Activated CD4-positive, alpha-beta T cell treated with anti-CD3 and anti-CD28 coated beads, Interleukin-2, amount 50 U/mL, for 1 hour (primary cell): ENCODE data around the gene PCGF1.
"Not testable (repeated sequence)": the region's sequence is repeated elsewhere in the genome, so short reads cannot be mapped to it uniquely, and the experiment has no call there.

ENCODE experiments used
- DNase-seq: peaks from one replicate; pipeline ENCODE4 v3.0.0-alpha.2; 2020

The PCGF1 gene

DNA sequence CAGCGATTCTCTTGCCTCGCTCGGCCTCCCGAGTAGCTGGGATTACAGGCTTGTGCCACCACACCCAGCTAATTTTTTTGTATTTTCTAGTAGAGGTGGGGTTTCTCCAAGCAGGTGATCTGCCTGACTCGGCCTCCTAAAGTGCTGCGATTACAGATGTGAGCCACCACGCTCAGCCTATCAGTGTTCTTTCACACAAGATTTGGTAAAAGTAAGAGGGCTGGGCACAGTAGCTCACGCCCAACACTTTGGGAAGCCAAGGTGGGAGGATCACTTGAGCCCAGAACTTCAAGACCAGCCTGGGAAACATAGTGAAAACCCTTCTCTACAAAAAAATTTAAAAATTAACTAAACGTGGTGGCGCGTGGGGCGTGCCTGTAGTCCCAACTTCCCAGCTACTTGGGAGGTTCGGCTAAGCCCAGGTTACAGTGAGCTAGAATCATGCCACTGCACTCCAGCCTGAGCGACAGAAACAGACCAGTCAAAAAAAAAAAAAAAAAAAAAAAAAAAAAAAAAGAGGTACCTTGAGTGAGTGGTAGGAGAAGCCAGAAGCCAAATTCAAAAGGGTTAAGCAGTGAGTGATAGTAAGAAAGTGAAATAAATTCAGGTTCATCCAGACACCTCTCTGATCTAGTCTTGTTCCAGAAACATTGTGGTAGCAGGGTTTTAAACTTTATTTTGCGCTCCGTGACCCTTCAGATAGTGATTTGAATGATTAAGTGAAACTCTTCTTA, 36.0 kb downstream of the PCGF1 start:
- DNase-seq, result no peak

DNA sequence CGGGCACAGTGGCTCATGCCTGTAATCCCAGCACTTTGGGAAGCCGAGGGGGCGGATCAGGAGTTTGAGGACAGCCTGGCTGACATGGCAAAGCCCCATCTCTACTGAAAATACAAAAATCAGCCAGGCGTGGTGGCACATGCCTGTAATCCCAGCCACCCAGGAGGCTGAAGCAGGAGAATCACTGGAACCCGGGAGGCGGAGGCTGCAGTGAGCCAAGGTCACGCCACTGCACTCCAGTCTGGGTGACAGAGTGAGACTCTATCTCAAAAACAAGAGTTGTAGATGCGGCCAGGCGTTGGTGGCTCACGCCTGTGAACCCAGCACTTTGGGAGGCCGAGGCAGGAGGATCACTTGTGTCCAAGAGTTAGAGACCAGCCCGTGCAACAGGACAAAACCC, 36.8 kb downstream of the PCGF1 start:
- DNase-seq, result not testable (repeated sequence)

DNA sequence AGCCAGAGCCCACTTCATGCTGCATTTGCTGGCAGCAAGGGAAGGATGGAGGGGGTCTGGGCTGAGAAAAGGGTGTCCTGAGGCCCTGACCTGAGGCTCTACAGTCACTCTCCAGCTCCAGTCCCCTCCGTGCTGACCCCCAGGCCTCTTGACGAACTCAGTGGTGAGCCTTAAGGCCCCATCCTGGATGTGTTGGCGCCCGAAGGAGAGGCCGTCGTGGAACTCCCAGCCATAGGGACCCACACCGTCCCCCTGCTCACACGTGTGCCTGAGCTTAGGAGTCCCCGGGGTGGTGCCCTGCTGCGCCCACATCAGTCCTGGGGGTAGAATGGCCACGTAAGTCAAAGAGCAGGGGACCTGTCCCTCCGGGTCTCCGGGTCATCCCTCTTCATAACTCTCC, 43.1 kb downstream of the PCGF1 start:
- no peak for DNase-seq

DNA sequence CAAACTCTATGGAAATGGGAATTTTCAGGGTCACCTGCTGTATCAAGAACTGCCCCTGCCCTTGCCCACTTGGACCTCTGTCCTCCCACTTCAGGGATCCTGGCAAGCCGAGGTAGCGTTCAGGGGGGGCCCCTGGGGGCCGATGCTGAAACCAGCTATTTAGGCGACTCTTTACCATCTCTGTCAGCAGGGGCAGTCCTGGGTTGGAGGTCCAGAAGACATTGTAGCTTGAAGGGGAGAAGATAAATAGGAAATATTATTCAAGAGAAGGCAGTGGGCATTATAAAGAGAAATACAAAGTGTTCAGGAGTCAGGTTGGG, 44.7 kb downstream of the PCGF1 start:
- no peak for DNase-seq

DNA sequence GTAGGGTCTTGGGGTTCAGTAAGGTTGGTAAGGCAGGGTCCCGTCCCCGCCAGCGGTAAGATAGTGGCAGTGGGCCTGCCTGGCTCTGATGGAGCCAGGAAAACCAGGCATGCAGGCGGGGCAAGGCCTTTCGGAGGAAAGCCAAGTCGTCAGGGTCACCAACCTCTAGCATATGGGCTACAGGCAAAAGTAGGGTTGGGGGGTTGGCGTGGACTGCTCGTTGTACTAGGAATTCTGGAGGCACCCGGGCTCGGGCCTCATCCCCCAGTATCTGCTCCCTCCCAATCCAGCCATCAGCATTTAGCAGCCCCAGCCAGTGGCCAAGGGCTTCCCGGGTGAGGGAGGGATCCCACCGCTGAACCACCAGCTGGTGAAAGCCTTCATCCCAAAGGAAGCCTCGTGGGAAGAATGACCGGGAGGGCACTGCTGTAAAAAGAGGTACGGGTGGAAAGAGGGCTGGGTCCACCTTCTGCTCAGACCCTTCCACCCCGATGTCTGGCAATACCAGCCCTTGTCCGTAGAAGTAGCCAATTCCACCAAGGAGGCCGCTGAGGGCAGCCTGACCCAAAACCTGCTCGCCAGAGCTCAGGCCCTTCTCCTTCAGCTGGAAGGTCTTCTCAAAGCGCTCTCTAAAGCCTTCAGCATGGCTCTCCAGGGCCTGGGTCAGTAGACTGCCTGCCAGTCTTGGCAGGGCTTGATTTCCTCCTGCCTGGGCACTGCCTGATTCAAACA, 45.3 kb downstream of the PCGF1 start:
- no peak for DNase-seq

DNA sequence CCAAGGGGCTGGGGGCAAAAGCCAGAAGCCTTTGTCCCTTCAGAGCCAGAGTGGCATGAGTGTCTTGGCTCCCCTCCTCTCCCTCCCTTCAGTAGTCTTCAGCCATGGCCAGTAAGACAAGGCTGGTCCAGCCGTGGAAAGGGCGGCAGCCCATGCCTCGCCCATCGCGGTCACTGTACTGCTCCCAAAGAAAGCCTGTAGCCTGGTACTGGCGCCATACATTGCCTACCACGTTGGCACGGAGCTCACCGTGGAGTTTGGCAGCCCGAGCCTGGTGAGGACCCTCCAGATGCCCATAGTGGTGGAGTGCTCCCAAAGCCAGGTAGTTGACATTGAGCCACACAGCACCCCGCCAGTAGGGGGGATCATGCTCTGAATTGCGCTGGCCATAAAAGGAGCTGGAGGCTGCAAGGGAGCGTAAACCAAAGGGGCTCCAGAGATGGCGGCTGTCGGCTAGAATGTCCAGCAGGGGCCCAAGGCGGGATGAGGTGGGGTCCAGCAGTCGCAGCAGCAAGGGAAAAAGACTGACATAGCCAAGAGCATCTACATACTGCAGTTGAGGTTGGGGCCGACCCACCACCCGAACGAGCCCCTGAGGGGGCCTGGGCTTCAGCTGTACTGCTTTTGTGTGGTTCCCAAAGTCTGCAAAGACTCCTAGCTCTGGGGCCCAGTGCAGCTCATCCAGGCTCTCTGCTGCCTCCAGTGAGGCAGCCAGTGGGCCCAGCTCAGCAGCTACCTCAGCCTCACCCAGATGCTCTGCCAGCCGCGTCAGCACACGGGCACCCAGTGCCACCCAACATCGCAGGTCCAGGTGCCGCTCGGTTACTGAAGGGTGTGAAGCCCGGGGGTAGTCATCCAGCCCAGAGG, 46.1 kb downstream of the PCGF1 start:
- no peak for DNase-seq

DNA sequence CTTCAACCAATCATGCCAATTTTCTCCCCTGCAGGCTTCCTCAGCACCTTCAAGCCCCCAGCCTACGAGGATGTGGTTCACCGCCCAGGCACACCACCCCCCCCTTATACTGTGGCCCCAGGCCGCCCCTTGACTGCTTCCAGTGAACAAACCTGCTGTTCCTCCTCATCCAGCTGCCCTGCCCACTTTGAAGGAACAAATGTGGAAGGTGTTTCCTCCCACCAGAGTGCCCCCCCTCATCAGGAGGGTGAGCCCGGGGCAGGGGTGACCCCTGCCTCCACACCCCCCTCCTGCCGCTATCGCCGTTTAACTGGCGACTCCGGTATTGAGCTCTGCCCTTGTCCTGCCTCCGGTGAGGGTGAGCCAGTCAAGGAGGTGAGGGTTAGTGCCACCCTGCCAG, 47.3 kb downstream of the PCGF1 start:
- not testable (repeated sequence) for DNase-seq

DNA sequence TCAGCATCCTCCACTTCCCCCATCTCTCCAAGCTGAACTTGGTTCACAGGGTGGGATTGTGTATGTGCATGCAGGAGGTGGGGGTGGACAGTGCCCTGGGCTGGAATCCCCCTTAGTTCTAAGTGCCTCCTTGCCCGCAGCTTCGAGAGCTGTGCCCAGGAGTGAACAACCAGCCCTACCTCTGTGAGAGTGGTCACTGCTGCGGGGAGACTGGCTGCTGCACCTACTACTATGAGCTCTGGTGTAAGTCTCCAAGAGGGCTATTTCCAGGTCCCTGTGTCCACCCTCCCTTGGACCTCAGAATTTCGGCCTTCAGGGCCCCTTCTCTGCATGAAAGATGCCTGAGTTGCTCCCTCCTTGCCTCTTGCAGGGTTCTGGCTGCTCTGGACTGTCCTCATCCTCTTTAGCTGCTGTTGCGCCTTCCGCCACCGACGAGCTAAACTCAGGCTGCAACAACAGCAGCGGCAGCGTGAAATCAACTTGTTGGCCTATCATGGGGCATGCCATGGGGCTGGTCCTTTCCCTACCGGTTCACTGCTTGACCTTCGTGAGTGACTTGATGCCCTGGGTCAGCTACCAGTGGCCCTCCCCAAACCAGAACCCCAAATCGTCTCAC, 47.9 kb downstream of the PCGF1 start:
- DNase-seq, result not testable (repeated sequence)

DNA sequence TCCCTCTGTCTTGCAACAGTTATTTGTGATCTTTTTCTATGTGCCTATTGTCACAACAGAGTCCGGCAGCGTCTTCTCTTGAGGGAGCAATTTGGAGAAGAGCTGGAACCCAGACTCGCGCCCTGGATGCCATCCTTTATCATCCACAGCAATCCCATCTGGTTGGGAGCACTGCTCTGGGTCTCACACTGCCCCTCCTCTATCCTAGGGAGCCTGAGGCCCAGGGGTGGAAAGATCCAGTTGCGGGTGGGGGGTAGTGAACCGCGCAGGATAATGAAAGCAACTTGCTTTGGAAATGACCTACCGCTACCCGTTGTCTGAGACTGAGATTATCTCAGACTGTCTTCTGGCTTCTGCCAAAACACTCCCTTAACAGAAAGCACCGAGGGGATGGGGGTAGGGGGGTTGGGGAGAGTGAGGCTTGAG, 48.5 kb downstream of the PCGF1 start:
- no peak for DNase-seq

DNA sequence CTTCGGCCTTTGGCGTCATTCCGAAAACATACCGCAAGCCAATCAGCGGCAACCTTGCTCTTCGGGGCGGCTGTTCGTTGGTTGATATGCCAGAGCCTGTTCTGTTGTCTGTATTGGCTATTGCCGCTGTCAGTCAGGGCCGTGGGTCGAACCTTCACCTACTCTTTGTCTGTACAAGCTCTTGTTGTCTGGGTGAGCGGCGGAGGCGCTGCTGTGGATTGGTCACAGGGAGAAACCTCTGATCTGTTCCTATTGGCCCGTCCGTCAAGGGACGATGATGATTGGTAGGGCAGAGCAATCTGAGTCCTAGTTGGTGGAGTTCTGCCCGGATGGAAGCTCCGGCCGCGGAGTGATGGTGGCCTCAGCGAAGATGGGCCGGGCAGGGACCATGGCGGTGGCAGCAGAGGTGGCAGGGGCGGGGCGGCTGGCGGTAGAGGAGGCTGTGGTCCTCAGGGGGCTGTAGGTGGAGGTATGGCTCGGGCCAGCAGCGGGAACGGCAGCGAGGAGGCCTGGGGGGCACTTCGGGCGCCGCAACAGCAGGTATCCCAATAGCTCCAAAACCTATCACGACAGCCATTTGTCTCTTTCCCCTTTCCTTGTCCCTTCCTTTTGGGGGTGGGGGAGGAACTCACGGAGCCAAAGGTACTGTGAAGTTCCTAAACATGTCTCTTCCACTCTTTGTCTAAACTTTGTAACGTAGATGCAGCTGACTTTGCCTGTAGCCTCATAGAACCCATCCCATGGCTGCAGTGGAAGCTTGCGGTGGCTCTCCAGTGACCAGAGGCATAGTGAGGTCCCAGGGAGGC, 49.2 kb downstream of the PCGF1 start, which contains the start of gene WBP1:
TSS of gene WBP1 (plus strand) at position 307 of the 806 bp plus-strand sequence. CDS start at position 472, 165 bp downstream.
- peak; percentile 97 for DNase-seq

DNA sequence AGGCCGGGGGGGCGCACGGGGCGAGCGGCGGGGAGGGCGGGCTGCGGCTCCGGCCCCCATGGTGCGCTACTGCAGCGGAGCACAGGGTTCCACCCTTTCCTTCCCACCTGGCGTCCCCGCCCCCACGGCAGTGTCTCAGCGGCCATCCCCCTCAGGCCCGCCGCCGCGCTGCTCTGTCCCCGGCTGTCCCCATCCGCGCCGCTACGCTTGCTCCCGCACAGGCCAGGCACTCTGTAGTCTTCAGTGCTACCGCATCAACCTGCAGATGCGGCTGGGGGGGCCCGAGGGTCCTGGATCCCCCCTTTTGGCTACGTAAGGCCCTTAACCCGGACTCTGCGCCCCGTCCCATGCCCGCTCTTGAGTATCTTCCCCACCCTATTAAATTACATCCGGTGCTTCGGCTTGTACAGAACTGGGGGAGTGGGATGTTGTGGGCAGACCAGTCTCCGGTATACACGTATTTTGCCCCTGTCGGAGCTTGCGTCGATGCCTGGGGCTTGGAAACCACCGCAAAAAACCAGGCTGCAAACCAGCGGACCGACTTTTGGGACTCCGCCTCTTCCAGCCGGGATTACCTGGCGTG, 49.9 kb downstream of the PCGF1 start:
- peak; percentile 79 for DNase-seq

DNA sequence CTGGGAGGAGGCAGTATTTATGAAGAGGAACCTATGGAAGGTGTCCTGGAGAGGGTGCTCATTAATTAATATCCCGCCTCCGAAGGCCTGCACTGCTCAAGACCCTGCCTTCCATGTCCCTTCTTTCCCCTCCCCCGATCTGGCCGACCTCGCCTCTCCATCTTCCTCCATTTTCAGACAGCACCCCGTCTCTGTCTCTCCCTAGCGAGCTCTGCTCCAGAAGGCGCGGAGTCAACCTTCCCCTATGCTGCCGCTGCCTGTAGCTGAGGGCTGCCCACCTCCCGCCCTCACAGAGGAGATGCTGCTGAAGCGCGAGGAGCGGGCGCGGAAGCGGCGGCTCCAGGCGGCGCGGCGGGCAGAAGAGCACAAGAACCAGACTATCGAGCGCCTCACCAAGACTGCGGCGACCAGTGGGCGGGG, 50.4 kb downstream of the PCGF1 start:
- DNase-seq, result no peak
